NB4 (cell line): Measurements from ENCODE around the gene F11R.

Source experiments
- CTCF ChIP-seq: IDR thresholded peaks from one replicate; pipeline ENCODE4 v1.5.1; 2012; ENCODE audit warnings: low read depth, low read length
- MAX ChIP-seq: IDR thresholded peaks from 2 replicates; pipeline ENCODE4 v1.6.1; 2011; ENCODE audit warnings: low read depth, low read length

DNA sequence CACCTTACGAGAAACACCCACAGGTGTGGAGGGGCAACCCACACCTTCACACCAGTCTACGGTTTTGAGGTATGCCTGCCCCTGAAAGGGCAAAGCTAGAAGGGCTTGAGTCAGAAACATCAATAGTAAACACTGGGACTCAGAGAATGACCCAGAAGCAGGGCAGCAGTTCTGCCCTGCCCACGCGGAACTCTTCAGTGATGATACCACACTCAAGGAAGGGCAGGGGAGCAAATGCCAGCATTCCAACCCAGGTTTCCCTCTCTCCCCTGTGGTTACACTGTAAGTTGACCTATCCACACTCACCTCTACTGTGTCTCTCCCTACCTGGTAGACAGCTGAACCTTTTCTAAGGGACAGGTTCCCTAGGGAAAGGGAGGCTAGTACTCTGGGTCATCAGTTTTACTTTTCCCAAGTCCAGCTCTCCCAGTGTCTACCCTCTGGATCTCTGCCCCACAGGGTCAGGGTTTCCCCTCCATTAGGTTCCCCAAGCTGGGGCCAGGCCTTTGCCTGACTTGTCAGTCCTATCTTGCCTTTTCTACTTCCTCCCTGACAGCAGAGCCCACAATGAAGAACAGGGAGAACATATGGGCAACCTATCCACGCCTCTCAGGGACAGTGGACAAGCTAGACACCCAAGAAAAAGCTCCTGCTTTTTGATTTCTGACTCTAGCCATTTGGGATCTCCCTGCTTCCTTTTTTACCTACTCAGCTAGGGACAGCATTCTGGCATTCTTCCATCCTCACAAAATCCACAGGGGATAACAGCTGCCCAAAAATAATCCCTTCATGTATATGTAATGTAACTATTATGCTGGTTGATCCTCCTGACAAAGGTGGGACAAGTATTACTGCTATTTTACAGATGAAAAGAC lies 3.0 kb downstream of the F11R start:
- TF ChIP-seq CTCF (no peak), MAX (no peak)
